HG02642 (cell line): ENCODE measurements around the gene HES4.
"Not testable (repeated sequence)": the region's sequence is repeated elsewhere in the genome, so short reads cannot be mapped to it uniquely, and the experiment has no call there.

ENCODE experiments used
- ATAC-seq: cut with Tn5 transposase; IDR thresholded peaks from one replicate; pipeline ENCODE4 v1.9.1; 2021; ENCODE audit warnings: mild to moderate bottlenecking; ENCODE audit not compliant: unreplicated experiment, poor library complexity

The HES4 gene

DNA sequence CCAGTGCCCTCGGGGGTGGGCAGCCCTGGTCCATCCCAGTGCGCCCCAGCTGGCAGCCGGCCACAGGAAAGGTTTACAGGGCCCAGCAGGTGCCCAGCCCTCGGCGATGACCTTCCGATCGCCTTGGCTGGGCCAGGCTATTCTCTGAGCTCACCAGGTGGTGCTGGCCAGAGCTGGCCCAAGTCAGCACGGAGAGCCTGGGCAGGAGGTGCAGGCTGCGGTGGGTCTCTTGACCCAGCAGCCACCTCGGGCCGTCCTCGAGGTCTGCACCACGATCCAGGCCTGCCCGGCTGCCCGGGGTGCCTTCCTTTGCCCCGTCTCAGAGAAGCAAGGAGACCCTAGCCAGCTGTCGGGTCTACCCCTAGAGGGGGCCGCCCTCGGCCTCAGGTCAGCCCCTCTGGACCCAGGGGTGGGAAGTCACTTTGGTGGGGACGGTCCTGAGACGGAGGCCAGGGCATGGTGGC is 18.4 kb downstream of the HES4 start:
- ATAC-seq = no peak

DNA sequence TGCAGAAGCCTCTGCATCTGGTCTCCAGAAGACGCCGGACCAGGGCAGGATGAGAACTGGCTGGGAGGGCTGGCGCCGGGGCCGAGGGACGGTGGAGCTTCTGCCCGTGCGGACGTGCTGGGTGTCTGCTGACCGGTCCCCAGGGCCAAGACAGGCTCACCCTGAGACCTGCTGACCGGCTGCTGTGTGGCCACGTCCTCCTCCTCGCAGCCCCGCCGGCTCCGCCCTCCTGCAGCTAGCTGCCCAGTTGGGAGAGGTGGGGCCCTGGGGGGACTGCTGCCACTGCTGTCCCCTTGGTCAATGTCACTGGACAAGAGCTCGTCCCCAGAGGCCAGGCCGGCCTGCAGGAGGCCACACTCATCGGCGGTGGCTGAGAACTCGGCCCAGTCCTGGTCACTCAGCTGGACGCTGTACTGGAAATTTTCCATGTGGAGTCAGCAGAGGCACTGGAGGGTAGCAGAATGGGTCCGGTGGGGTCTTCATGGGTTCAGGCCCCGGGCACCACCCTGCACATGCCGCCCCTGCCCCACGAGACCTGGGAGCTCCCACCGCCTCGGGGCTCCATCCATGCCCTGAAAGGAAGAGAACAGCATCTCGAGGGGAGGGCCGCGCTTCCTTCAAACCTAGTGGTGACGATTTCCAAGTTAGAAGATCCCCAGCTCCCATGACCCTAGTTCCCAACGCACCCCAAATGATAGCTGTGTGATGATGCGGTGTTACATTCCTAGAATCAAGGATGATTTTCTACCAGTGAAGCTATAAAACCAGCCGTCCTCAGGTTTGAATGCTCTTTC is 19.1 kb downstream of the HES4 start:
- no peak for ATAC-seq

DNA sequence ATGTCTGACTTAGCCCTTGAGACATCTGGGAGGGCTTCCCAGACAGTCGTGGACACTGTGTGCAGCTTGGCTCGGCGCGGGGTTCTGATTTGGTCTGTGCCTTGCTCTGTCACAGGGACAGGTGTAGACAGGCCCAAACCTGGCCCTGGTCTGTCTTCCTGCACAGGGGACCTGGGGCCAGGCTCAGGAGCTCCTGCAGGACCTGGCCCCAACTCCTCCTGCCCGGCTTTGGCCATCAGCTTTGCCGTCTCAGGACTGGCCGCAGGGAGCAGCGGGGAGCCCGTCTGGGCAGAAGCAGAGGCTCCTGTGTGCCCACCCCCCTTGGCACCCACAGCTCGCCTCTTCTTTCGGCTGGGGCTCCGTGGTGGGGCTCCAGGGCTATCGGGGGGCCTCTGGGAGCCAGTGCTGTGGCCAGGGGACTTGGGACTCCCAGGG is 19.7 kb downstream of the HES4 start:
- ATAC-seq = no peak

DNA sequence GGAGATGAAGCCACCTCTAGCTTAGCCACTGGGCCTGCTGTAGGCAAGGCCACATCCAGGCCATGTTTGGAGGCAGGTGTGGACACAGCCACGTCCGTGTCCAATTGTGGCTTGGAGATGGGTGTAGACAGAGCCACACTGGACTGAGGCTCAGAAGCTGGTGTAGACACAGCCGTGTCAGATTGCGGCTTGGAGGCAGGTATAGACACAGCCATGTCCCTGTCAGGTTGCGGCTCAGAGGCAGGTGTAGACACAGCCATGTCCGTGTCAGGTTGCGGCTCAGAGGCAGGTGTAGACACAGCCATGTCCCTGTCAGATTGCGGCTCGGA is 20.2 kb downstream of the HES4 start:
- ATAC-seq = no peak

DNA sequence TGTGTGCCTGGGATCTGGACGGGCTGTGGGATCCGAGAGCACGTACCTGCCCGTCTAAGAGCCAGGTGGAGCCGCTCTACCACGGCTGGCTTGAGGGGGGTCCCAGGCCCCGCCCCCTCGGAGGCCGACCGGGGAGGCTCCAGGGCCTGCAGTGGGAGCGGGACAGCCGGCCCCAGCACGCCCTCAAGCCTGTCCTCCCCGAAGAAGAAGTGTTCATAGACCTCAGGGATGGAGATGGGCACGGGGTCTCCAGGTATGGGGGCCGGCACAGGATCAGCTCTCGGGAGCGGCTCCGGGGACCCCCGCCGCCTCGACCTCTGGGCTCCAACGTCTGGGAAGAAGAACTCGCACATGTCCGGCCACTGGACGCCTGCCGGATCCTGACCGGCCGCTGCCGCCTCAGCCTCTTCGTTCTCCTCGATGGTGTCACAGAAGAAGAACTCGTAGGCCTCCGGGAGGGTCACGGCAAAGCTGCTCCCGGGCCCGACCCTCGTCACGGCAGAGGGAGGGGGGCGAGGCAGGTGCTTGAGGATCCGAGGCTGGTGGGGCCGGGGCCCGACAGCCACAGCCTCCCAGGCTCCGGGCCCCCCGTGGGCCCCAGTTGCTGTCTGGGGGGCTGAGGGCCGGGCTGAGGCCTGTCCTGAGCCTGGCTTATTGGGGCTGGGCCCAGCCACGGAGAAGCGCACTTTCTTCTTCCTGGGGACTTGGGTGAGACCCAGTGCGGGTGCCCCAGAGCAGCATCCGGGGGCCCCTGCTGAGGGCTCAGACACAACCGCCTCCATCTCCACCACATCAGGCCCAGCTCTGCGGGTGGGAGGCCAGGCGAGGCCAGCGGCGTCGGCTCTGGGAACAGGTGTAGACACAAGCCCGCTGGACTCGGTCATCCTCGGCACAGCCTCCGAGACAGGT is 20.8 kb downstream of the HES4 start:
- ATAC-seq = no peak

DNA sequence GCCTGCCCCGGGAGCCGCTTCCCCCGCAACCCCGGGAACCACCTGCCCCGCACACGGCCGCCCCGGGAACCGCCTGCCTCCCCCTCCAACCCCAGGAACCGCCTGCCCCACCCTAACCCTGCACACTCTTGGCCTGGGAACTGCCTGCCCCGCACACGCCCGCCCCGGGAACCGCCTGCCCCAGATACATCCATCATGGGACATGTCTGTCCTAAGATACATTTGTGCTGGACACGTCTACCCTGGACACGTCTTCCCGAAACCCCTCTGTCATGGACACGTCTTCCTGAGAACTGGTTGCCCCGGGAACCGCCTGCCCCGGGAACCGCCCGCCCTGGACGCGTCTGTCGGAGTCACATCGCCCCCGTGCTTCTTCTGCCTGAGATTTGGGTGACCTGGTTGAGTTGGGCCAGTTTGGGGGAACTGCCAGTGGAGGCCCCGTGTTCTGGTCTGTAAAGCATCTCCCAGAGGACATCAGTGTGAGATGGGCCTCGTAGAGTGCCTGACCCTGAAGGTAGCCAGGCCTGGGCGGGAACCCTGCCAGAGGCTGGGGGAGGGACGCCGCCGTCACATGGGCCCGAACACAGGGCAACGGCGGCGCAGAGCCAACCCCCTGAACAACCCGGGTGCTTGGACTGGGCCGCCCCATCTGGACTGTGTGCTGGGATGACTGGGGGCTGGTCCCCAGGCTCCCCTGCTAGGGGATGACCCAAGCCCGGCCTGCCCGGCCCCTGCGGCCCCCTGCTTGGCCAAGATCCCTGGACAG is 21.6 kb downstream of the HES4 start:
- no peak for ATAC-seq

DNA sequence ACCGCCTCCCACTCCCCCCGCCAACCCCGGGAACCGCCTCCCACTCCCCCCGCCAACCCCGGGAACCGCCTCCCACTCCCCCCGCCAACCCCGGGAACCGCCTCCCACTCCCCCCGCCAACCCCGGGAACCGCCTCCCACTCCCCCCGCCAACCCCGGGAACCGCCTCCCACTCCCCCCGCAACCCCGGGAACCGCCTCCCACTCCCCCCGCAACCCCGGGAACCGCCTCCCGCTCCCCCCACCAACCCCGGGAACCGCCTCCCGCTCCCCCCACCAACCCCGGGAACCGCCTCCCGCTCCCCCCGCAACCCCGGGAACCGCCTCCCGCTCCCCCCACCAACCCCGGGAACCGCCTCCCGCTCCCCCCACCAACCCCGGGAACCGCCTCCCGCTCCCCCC is 23.1 kb downstream of the HES4 start:
- ATAC-seq = not testable (repeated sequence)

DNA sequence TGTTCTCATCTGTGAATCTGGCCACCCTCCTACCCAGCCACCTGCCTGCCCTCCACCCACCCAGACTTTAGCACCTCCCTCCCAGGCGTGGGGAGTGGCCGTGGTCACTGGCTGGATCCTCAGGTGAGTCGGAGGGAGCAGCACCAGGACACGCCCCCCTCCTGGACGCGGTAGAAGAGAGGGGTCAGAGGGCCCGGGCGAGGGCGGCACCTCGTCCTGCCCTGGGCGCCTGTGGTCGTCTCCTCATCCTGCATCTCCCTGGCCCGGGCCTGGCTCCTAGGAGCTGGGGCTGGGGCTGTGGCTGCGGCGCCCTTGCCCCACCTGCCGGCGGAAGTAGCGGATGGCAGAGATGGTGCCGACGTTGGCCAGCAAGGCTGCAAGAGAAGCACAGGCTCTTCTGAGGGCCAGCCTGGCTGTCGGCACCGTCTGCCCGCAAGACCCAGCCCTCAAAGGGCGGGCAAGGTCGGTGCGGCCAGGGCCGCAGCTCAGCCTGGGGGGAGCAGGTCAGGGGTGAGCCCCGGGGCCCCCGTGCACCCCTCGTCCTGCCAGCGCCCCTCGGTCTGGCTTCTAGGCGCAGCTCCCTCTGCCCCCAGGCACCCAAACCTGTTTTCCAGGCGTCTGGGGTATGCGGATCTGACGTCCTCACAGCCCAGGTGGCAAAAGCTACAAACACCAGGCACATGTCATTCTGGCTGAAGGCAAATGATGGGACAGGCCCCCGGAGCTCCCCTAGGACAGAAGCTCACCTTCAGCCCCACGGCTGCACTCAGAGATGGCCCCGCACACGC is 23.8 kb downstream of the HES4 start:
- ATAC-seq = peak; percentile 41

DNA sequence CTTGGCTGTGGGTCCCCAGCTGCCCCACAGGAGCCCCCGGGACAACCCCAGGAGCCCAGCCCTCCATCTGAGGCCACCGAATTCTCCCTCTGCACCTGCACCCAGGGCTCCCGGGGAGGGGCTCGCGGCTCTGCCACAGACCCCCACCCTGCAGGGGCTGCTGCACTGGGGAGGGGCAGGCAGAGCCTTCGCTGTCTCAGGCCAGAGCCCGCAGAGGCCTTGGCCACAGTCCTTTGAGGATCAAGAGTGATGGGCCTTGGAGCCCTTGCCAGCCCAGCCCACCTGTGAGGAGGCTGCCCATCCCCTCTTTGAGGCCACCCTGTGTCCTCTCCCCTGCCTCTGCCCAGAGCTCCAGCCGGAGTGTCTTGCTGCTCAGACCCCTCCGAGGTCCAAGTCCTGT is 24.5 kb downstream of the HES4 start:
- no peak for ATAC-seq

DNA sequence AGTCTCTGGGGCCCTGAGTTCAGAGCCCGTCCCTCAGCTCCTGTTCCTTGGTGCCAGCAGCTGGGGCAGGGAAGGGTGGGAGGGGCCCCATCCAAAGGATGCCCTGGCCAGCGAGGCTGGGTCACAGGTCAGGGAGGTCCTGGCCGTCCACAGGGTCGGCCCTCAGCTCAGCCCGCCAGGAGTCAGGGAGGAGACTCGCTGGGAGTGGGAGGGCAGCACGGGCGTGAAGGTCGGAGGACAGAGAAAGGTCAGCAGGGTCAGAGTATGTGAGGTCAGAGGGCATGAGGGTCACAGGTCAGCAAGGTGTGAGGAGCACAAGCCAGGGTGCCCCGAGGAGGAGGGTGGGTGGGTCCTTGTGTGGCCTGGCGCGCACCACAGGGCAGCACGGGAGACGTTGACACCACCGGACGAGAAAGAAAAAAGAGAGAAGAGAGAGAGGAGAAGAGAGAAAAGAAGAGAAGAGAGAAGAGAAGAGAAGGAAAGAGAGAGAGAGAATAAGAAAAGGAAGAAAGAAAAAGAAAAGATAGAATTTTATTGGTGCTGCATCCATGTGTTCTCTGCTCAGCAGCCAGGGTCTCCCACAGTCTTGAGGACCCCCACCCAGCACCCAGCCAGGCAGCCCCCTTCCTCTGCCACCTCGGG is 25.1 kb downstream of the HES4 start:
- ATAC-seq = no peak

DNA sequence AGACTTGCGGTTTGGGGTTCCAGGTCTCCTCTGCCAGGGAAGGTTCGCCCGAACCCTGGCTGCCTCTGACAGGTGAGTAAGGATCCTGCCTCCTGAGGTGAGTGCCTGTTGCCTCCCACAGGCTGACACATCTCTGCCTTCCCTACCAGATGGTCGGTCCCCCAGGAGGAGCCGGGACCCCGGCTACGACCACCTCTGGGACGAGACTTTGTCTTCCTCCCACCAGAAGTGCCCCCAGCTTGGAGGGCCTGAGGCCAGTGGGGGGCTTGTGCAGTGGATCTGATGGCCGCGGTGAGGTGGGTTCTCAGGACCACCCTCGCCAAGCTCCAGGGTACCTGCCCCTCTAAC is 25.6 kb downstream of the HES4 start:
- ATAC-seq = no peak

DNA sequence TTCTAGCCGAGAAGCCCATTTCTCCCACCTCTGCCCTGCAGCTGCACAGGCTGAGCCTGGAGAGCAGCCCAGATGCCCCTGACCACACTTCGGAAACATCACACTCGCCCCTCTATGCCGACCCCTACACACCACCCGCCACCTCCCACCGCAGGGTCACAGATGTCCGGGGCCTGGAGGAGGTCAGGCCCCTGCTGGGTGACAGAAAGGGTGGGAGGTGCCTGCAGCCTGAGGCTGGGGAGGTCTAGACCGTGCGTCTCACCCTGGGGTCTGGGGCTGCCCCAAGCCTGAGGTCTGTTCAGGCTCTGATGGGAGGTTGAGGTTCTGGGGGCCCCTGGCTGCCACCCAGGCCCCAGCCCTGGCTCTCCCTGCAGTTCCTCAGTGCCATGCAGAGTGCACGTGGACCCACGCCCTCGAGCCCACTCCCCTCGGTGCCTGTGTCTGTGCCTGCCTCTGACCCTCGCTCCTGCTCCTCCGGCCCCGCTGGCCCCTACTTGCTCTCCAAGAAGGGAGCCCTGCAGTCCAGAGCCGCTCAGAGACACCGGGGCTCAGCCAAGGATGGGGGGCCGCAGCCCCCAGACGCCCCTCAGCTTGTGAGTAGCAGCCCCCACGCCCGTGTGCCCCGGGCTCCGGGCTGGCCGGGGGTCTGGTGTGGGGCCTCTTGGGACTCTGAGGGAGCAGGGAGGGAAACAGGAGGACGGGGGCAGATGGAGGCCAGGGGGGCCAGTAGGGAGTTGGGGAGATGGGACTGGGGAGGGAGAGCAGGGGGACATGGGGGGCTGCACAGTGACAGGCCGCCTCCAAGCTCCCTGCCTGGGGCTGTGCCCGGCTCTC is 26.2 kb downstream of the HES4 start:
- no peak for ATAC-seq

DNA sequence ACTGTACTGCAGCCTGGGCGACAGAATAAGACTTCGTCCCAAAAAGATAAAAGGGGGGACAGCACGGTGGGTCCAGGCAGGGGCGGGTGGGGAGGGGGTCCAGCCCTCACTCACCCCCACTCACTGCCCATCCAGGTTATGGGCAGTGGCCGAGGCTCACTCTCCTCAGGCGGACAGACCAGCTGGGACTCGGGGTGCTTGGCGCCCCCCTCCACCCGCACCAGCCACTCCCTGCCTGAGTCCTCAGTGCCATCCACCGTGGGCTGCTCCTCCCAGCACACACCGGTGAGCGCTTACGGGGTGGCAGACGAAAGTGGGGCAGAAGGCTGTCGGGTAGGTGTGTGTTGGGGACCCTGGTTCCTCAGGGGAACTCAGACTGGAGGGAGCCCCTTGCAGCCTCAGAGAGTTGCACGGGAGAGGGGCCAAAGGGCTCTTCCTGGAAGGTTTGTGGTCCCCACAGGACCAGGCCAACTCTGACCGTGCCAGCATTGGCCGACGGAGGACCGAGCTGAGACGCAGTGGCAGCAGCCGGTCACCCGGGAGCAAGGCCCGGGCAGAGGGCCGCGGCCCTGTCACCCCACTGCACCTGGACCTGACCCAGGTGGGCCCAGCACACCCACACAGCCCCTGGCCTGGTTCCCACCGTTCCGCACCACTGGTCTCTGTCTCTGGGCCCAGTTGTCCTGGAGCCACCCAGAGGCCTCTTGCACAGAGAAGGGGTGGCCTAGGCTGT is 27.0 kb downstream of the HES4 start:
- no peak for ATAC-seq

DNA sequence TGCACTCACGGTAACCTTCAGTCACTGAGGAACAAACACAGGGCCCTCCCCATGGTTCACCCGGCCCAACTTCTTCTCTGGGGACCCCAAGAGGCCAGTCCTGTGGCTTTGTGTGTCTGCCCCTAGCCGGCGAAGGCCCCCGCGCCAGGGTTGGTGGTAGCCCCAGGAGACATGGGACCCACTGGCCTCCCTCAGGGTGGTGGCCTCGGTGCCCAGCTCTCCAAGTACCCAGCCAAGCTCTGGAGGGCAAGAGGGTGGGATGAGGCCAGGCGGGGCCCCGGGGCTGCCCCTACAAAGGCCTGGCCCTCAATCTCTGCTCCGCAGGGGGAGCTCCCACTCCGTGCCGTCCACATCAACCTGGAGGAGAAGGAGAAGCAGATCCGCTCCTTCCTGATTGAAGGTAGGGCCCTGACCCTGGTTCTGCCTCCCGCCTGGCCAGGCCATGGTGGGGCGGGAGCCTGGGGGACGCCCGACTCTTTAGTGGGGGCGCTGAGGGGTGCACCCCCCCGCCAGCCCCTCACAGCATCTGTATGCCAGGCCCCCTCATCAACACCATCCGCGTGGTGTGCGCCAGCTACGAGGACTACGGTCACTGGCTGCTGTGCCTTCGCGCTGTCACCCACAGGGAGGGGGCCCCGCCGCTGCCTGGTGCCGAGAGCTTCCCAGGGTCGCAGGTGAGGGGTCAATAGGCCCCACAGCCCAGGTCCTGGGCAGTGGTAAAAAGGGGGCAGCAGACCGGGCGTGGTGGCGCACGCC is 28.0 kb downstream of the HES4 start:
- no peak for ATAC-seq

DNA sequence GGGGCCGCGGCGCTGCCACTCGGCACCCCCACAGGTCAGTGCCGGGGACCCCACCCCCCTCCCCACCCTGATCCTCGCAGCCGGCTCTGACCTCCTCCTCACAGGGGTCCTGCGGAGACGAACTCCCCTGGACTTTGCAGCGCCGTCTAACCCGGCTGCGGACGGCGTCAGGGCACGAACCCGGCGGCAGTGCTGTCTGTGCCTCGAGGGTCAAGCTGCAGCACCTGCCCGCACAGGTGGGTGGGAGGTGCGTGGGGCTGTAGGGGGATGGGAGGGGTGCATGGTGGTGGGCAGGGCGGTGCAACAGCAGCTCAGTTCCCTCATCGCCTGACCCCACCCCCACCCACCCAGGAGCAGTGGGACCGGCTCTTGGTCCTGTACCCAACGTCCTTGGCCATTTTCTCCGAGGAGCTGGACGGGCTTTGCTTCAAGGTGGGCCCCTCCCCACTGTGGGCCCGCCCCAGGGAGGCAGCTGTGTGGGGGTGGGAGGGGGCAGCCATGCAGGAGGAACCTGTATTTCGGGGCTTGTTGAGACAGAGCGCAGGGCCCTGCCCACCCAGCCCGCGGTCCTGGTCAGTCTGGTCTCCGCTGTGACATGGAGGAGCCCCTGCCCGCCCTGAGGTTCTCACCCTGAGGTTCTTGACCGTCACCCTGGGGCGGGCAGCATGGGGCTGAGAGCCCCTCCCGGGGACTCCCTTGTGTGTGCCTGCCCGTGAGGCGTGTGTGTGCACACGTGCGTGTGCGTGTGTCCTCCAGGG is 28.7 kb downstream of the HES4 start:
- ATAC-seq = no peak

DNA sequence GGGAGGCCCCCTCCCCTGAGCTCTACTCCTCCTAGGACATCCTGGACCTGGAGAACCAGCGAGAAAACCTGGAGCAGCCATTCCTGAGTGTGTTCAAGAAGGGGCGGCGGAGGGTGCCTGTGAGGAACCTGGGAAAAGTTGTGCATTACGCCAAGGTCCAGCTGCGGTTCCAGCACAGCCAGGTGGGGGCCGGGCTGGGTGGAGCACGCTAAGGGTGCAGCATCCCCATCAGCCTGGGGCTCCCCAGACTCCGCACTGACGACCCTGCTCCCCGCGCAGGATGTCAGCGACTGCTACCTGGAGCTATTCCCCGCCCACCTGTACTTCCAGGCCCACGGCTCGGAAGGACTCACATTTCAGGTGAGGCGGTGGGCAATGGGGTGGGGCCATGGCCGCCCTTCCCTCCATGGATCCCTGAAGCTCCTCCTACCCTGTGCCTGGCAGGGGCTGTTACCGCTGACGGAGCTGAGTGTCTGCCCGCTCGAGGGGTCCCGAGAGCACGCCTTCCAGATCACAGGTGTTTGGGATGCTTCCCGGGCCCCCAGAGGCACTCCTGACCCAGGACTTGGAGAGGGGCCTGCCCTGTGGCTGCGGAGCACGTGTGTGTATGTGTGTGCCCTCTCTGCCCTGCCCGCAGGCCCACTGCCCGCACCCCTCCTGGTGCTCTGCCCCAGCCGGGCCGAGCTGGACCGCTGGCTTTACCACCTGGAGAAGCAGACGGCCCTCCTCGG is 29.5 kb downstream of the HES4 start:
- no peak for ATAC-seq
